K562 (cell line): ENCODE results near the gene TRAPPC2L. TPM values are rescaled to one million over a fixed set of nuclear protein-coding genes. Genes with fewer than 3 reads are reported as not detected.

Experiments used
- COPS2 ChIP-seq: fragments of 450-650 bp; conservative IDR thresholded peaks from 2 replicates; pipeline ENCODE4 v1.6.1; 2016; ENCODE audit warnings: mild to moderate bottlenecking, moderate library complexity
- CREB1 ChIP-seq, 2 experiments: sonication (generic) in 1 of 2; formaldehyde crosslinking in 1 of 2; IDR thresholded peaks; 2 replicates each; pipeline versions ENCODE4 v1.6.1 to v1.8.0; 2012 to 2022; ENCODE audit warnings: inconsistent platforms in 1 of 2, mild to moderate bottlenecking in 1 of 2, missing genetic modification reagents in 1 of 2, moderate library complexity in 1 of 2
- EZH2 ChIP-seq: IDR thresholded peaks from 2 replicates; pipeline ENCODE4 v1.6.1; 2012; ENCODE audit warnings: low read depth, mild to moderate bottlenecking, inconsistent platforms, low read length, borderline replicate concordance
- KDM2B ChIP-seq: fragments of 250-450 bp; sonication (Bioruptor Pico); IDR thresholded peaks from 2 replicates; pipeline ENCODE4 v1.8.0; 2021; ENCODE audit warnings: mild to moderate bottlenecking, moderate library complexity
- POLR2H ChIP-seq: IDR thresholded peaks from 2 replicates; pipeline ENCODE4 v1.6.1; 2016; ENCODE audit warnings: missing genetic modification characterization, low read depth, mild to moderate bottlenecking, control low read depth, missing compliant biosample characterization, moderate library complexity
- POLR3A ChIP-seq: IDR thresholded peaks from 2 replicates; pipeline ENCODE4 v1.6.1; 2011; ENCODE audit warnings: borderline replicate concordance, mild to moderate bottlenecking, moderate library complexity; ENCODE audit not compliant: insufficient read length, insufficient read depth; ENCODE audit errors: extremely low read depth
- PURB ChIP-seq: sonication (generic); formaldehyde crosslinking; IDR thresholded peaks from 2 replicates; pipeline ENCODE4 v1.9.0; 2021; ENCODE audit warnings: low read depth, mild to moderate bottlenecking, missing genetic modification reagents
- RBM15 ChIP-seq: fragments of 200-400 bp; formaldehyde crosslinking; IDR thresholded peaks from 2 replicates; pipeline ENCODE4 v1.6.1; 2018; ENCODE audit warnings: mild to moderate bottlenecking, low read length, moderate library complexity; ENCODE audit not compliant: insufficient read depth
- RFX5 ChIP-seq: IDR thresholded peaks from 2 replicates; pipeline ENCODE4 v1.6.1; 2011; ENCODE audit warnings: low read depth, mild to moderate bottlenecking, improper control_type of control experiment, low read length
- TBL1XR1 ChIP-seq, 2 experiments: IDR thresholded peaks; 2 replicates each; pipeline ENCODE4 v1.6.1; 2012; ENCODE audit warnings: improper control_type of control experiment in 2 of 2, low read length in 2 of 2, mild to moderate bottlenecking in 1 of 2
- ZNF124 ChIP-seq: sonication (generic); formaldehyde crosslinking; IDR thresholded peaks from 2 replicates; pipeline ENCODE4 v1.8.1; 2022; ENCODE audit warnings: missing genetic modification reagents
- ZNF436 ChIP-seq: fragments of 250-450, 450-650 bp; sonication (Bioruptor Pico); formaldehyde crosslinking; IDR thresholded peaks from 2 replicates; pipeline ENCODE4 v1.7.0; 2020; ENCODE audit warnings: mild to moderate bottlenecking
- polyA plus RNA-seq, 8 experiments: library from polyadenylated mRNA; depleted of rRNA in 4 of 8; stranded (reverse) in 5 of 8; unstranded in 3 of 8; fragments of >200 nt; fragmentation: Nextera tagmentation in 2 of 8; fragmentation: Illumina TruSeq in 1 of 8; extraction: Ambion mirVana in 2 of 8; extraction: Trizol in 1 of 8; gene quantifications; 2 replicates each; pipeline versions ENCODE4 v1.2.1 to v1.2.3, GENCODE V29; 2011 to 2014; ENCODE audit warnings: inconsistent platforms in 1 of 8, missing spikeins in 1 of 8
- total RNA-seq, 7 experiments: library from RNA; depleted of rRNA in 6 of 7; stranded (reverse); fragments of >200 nt in 6 of 7; fragmentation: Illumina TruSeq in 2 of 7; extraction: Trizol in 2 of 7; gene quantifications; 2 replicates each; pipeline versions ENCODE4 v1.2.1 to v1.2.3, GENCODE V29; 2011 to 2021; ENCODE audit warnings: low replicate concordance in 1 of 7
- TF ChIP-seq, protein P1 (sequence below): sonication (generic); formaldehyde crosslinking; IDR thresholded peaks from 2 replicates; pipeline ENCODE4 v1.8.0; 2022; ENCODE audit warnings: mild to moderate bottlenecking, missing genetic modification reagents
- TF ChIP-seq, protein P2 (sequence below): conservative IDR thresholded peaks from 2 replicates; pipeline ENCODE4 v1.6.1; 2011; ENCODE audit warnings: low read depth, mild to moderate bottlenecking, low read length; ENCODE audit not compliant: control insufficient read depth
- TF ChIP-seq, protein P3 (sequence below): fragments of 450-650 bp; IDR thresholded peaks from 2 replicates; pipeline ENCODE4 v1.6.1; 2016; ENCODE audit warnings: low read depth

Gene TRAPPC2L
- total and polyA plus RNA-seq, 9 of the 15 experiments (the other 6 are each of a cell fraction or from before 2014, with no cell fraction given), result 60.4 to 398 (median 97.5) TPM

DNA sequence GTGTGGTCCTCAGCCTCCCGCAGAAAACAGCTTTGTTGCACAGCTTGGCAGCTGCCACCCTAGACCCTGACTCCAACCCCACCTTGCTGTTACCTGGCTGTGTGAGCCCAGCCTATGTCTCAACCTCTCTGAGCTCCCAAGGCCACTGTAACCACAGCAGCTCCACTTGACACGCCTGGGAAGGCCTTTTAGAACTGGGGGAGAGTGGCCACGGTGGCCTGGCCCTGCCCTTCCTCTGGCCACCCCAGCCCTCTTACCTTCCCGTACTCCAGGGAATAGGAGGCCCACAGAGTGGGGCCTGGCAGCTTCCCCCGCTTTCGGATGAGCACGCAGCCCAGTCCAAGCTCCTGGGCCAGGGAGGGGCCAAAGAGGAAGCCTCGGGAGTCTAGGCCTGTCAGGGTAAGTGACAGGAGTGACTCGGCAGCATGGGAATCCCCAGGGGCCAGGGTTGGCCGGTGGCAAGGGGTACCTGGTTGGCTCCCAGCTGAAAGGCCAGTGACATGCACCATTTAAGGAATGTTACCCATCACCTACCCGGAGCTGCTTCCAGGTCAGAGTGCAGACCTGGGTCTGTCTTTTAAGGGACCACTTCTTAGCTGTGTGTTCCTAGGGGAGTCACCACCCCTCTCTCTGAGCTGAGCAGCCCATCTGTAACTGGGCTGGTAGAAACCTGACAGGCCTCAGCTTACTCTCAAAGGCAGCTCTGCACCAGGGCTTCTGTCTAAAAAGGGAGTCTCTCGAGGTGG, 46.6 kb upstream of the TRAPPC2L start (continued):
- TF ChIP-seq CREB1 (IDR thresholded peaks at IDR 0.05) (peak; percentile 33; the same call in 1 of the 2 replicates), CREB1 (CRISPR knock-in tag; IDR thresholded peaks at IDR 0.05) (no peak), KDM2B (CRISPR knock-in tag) (no peak), POLR3A (no peak), EZH2 (no peak), COPS2 (no peak), TBL1XR1 (IDR thresholded peaks at IDR 0.05; ENCODE audit: low read length in 2 of 2) (no peak), PURB (CRISPR knock-in tag) (no peak), ZNF436 (CRISPR knock-in tag) (0 out of 2 replicates have a peak, but pooled peaks have one; percentile 37), RBM15 (no peak), ZNF124 (CRISPR knock-in tag) (no peak), RFX5 (no peak), POLR2H (tag) (peak; percentile 62)
- TF ChIP-seq, protein P1, sequence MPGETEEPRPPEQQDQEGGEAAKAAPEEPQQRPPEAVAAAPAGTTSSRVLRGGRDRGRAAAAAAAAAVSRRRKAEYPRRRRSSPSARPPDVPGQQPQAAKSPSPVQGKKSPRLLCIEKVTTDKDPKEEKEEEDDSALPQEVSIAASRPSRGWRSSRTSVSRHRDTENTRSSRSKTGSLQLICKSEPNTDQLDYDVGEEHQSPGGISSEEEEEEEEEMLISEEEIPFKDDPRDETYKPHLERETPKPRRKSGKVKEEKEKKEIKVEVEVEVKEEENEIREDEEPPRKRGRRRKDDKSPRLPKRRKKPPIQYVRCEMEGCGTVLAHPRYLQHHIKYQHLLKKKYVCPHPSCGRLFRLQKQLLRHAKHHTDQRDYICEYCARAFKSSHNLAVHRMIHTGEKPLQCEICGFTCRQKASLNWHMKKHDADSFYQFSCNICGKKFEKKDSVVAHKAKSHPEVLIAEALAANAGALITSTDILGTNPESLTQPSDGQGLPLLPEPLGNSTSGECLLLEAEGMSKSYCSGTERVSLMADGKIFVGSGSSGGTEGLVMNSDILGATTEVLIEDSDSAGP, result no peak
- TF ChIP-seq, protein P2, sequence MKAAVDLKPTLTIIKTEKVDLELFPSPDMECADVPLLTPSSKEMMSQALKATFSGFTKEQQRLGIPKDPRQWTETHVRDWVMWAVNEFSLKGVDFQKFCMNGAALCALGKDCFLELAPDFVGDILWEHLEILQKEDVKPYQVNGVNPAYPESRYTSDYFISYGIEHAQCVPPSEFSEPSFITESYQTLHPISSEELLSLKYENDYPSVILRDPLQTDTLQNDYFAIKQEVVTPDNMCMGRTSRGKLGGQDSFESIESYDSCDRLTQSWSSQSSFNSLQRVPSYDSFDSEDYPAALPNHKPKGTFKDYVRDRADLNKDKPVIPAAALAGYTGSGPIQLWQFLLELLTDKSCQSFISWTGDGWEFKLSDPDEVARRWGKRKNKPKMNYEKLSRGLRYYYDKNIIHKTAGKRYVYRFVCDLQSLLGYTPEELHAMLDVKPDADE, result 0 out of 2 replicates have a peak, but pooled peaks have one; percentile 46
- TF ChIP-seq, protein P3, sequence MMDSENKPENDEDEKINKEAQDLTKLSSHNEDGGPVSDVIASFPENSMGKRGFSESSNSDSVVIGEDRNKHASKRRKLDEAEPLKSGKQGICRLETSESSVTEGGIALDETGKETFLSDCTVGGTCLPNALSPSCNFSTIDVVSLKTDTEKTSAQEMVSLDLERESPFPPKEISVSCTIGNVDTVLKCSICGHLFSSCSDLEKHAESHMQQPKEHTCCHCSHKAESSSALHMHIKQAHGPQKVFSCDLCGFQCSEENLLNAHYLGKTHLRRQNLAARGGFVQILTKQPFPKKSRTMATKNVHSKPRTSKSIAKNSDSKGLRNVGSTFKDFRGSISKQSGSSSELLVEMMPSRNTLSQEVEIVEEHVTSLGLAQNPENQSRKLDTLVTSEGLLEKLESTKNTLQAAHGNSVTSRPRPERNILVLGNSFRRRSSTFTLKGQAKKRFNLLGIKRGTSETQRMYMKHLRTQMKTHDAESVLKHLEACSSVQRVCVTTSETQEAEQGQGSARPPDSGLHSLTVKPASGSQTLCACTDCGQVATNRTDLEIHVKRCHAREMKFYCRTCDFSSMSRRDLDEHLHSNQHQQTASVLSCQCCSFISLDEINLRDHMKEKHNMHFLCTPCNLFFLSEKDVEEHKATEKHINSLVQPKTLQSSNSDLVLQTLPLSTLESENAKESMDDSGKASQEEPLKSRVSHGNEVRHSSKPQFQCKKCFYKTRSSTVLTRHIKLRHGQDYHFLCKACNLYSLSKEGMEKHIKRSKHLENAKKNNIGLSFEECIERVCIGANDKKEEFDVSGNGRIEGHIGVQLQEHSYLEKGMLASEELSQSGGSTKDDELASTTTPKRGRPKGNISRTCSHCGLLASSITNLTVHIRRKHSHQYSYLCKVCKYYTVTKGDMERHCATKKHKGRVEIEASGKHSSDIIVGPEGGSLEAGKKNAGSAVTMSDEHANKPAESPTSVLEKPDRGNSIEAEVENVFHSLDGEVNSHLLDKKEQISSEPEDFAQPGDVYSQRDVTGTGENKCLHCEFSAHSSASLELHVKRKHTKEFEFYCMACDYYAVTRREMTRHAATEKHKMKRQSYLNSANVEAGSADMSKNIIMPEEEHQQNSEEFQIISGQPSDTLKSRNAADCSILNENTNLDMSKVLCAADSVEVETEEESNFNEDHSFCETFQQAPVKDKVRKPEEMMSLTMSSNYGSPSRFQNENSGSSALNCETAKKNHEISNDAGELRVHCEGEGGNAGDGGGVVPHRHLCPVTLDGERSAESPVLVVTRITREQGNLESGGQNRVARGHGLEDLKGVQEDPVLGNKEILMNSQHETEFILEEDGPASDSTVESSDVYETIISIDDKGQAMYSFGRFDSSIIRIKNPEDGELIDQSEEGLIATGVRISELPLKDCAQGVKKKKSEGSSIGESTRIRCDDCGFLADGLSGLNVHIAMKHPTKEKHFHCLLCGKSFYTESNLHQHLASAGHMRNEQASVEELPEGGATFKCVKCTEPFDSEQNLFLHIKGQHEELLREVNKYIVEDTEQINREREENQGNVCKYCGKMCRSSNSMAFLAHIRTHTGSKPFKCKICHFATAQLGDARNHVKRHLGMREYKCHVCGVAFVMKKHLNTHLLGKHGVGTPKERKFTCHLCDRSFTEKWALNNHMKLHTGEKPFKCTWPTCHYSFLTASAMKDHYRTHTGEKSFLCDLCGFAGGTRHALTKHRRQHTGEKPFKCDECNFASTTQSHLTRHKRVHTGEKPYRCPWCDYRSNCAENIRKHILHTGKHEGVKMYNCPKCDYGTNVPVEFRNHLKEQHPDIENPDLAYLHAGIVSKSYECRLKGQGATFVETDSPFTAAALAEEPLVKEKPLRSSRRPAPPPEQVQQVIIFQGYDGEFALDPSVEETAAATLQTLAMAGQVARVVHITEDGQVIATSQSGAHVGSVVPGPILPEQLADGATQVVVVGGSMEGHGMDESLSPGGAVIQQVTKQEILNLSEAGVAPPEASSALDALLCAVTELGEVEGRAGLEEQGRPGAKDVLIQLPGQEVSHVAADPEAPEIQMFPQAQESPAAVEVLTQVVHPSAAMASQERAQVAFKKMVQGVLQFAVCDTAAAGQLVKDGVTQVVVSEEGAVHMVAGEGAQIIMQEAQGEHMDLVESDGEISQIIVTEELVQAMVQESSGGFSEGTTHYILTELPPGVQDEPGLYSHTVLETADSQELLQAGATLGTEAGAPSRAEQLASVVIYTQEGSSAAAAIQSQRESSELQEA, result no peak
